Mucosa of descending colon (tissue), 3 donors: ENCODE results near the gene GRK1. TPM values are rescaled to one million over a fixed set of nuclear protein-coding genes. Genes with fewer than 3 reads are reported as not detected.

Experiments used
- ATAC-seq: fragments of 200-7000 bp; cut with Tn5 transposase; one replicate; pipeline ENCODE4 v1.9.1; 2020; ENCODE audit warnings: mild to moderate bottlenecking, moderate library complexity
- DNase-seq, 3 donors: peaks; one replicate each; pipeline ENCODE4 v3.0.0-alpha.2; 2020
- H3K36me3 ChIP-seq: fragments of 200-600 bp; one replicate; pipeline ENCODE4 v1.8.0; 2021; ENCODE audit warnings: low read depth, mild to moderate bottlenecking
- H3K4me1 ChIP-seq: fragments of 200-600 bp; one replicate; pipeline ENCODE4 v1.8.0; 2021; ENCODE audit warnings: low read depth, mild to moderate bottlenecking
- H3K4me3 ChIP-seq: fragments of 200-600 bp; one replicate; pipeline ENCODE4 v1.8.0; 2021; ENCODE audit warnings: mild to moderate bottlenecking
- H3K9me3 ChIP-seq: fragments of 200-600 bp; one replicate; pipeline ENCODE4 v1.8.0; 2021; ENCODE audit warnings: mild to moderate bottlenecking
- intact Hi-C, 2 donors: fragments of 100-400 bp; cut with DNase I in 1 of 2; cut with micrococcal nuclease in 1 of 2; formaldehyde crosslinking; loops; one replicate each; pipeline versions ENCODE4 v1.11.0 to v1.11.1; 2022; cut with DNase I, micrococcal nuclease
- total RNA-seq, 3 donors: library from RNA; stranded (reverse); fragmentation: NEBNext Ultra II Directional in 2 of 3; extraction: Animal tissue kit (Norgen Biotek cat#: 25700) in 2 of 3; gene quantifications; one replicate each; pipeline versions ENCODE4 v1.2.1 to v1.2.4, GENCODE V29; 2021 to 2023
- TF ChIP-seq, protein P1 (sequence below): fragments of 200-600 bp; IDR thresholded peaks from one replicate; pipeline ENCODE4 v1.8.0; 2022; ENCODE audit warnings: antibody characterized with exemption, mild to moderate bottlenecking
- donor health status: DM: no; HTN: no; CAD: no; lungs with moderate emphysema.
- donor health status: DM: no; HTN: no; CAD: no.
- donor health status: DM: no; HTN: yes; CAD: no.

Gene GRK1
- total RNA-seq, 3 donors from 2014 or later = 0.09 to 0.19 (median 0.09) TPM

DNA sequence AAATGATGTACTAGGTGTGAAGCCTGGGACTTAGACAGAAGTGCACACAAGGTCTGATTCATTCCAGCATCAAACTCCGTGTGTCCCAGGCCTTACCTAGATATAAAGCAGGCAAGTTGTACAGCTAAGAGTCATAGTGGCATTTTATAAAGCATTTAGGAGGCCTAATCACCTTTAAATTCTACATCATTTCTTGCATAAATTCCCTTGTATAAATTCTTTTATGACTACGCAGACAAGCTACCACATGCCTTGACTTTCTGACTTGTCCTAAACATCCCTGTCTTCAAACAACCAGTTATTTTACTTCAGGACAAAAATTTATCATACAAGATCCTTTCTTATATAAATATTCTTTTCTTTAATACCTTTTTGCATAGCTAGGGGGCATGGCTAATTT is 114.6 kb downstream of the GRK1 start:
- TF ChIP-seq, protein P1, sequence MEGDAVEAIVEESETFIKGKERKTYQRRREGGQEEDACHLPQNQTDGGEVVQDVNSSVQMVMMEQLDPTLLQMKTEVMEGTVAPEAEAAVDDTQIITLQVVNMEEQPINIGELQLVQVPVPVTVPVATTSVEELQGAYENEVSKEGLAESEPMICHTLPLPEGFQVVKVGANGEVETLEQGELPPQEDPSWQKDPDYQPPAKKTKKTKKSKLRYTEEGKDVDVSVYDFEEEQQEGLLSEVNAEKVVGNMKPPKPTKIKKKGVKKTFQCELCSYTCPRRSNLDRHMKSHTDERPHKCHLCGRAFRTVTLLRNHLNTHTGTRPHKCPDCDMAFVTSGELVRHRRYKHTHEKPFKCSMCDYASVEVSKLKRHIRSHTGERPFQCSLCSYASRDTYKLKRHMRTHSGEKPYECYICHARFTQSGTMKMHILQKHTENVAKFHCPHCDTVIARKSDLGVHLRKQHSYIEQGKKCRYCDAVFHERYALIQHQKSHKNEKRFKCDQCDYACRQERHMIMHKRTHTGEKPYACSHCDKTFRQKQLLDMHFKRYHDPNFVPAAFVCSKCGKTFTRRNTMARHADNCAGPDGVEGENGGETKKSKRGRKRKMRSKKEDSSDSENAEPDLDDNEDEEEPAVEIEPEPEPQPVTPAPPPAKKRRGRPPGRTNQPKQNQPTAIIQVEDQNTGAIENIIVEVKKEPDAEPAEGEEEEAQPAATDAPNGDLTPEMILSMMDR = no peak
- intact Hi-C loops = no loop called here

DNA sequence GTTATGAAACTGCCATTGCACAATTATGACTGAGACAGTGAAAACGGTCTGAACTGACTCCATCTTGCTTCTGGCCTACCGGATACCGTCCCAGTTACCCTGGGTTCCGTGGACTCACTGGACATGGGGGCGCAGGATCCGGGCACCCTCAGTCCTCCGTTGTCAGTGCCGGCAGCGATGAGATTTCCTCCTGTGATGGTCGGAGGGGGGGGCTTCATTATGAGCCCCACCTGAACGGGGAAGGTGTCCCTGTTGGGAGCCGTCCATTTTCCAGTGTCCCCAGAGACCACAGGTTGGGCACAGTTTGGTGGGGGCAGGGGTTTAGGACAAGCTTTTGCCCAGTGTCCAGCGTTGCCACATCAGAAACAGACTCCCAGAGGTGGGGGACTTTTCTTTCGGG is 115.5 kb downstream of the GRK1 start:
- H3K4me3 ChIP-seq = no peak overlapping the region
- no peaks in the 10 kb centered on the region for H3K9me3 ChIP-seq
- intact Hi-C loops = no loop called here
- ATAC-seq = no peak
- no peak for DNase-seq
- TF ChIP-seq, protein P1 = no peak
- peaks cover 3% of the 10 kb centered on the region for H3K4me1 ChIP-seq
- H3K36me3 ChIP-seq = no peaks in the 10 kb centered on the region

More for the DNA sequence above, 114.6 kb downstream of the GRK1 start:
- Histone ChIP-seq H3K4me1 (peaks cover 3% of the 10 kb centered on the region), H3K36me3 (no peaks in the 10 kb centered on the region), H3K9me3 (no peaks in the 10 kb centered on the region), H3K4me3 (no peak overlapping the region)
- ATAC-seq = no peak
- no peak for DNase-seq

DNA sequence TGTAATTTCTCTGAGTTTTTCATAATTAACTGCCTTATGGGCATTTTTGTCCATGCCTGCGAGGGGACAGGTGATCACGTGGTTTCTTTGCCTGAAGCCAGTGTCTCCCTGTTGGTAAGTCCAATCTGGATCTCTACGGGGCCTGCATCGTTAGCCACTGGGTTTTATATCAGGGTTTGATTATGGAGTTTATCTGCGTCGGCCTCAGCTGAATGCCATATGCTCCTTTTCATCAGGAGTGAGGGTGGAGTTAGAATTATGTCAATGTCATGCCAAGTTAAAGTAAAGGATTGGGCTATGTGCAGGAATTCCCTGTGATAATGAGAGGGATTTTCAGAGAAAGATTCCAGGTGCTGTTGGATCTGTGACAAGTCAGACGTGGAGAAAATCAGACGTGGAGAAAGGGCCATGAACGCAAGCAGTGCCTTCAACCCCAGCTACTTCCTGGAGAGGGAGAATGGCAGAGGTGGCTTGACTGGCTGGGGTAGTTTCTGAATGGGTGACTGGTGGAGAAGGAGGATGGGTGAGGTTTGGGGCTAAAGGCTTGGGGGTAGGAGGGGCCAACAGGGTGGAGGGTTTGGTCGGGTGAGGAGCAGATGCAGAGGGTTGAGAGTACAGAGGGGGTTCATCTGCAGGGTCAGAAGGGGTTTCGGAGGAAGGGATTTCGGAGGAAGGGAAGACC is 116.3 kb downstream of the GRK1 start:
- TF ChIP-seq, protein P1 = no peak
- intact Hi-C loops = no loop called here
- DNase-seq (no peak), ATAC-seq (no peak)
- Histone ChIP-seq H3K4me3 (no peak overlapping the region), H3K4me1 (peaks cover 3% of the 10 kb centered on the region), H3K36me3 (no peaks in the 10 kb centered on the region), H3K9me3 (no peaks in the 10 kb centered on the region)

DNA sequence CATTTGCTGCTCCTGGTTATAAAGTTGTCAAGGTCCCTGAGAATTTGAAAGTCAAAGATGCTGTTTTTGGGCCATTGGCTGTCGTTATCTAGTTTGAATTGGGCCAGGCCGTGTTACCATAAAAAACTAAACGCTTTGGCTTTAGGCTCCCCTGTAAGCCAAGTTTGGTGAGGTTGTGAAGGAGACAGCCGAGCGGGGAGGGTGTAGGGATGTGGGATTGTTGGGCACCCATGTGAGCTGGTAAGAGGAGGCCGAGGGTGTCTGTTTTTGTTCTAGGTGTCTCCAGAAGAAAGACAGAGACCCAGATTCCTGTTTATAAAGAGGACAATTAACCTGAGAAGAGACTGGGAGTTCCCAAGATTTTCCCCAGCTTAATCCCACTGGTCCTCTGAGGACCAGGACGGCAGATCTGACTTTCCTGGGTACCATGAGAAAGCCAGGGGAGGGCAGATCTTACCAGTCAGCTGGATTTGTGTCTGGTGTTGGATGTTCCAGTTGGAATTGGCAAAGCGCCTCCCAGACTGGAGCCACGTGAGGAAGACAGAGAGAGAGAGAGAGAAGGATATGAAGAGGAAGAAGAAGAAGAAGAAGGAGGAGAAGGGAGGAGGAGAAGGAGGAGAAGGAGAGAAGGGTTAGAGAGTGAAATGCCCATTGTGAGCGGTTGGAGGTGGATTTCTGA is 117.1 kb downstream of the GRK1 start:
- TF ChIP-seq, protein P1 = no peak
- ATAC-seq = no peak
- Histone ChIP-seq H3K4me3 (no peak overlapping the region), H3K4me1 (peaks cover 3% of the 10 kb centered on the region), H3K36me3 (no peaks in the 10 kb centered on the region), H3K9me3 (no peaks in the 10 kb centered on the region)
- DNase-seq = no peak
- intact Hi-C loops = no loop called here

DNA sequence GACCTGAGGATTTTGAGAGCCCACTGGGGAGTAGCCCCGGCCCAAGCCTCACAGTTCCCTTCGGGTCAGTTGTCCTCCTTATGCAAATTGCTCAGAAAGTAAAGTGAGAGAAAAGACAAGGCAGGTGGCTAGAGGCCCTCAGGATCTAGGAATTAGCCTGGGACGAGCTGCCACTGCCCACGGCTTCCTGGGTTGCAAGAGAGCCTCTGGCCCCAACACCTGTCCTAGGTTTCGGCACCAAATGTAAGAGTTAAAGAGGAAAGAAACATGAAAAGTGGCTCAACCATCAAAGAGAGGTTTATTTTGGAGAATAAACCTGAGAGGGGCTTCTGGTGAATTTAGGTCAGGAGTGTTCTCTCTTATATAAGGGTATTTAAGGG is 117.6 kb downstream of the GRK1 start:
- DNase-seq = no peak
- no peak for ATAC-seq
- intact Hi-C loops = no loop called here

More for the DNA sequence above, 117.6 kb downstream of the GRK1 start:
- TF ChIP-seq, protein P1 = no peak
- peaks cover 3% of the 10 kb centered on the region for H3K4me1 ChIP-seq
- no peaks in the 10 kb centered on the region for H3K36me3 ChIP-seq
- no peak overlapping the region for H3K4me3 ChIP-seq
- H3K9me3 ChIP-seq = no peaks in the 10 kb centered on the region
